Choroid plexus epithelial cell (primary cell): ENCODE measurements around the gene MRM3.
"Not testable (repeated sequence)": the region's sequence is repeated elsewhere in the genome, so short reads cannot be mapped to it uniquely, and the experiment has no call there.

Experiments used
- DNase-seq: peaks from one replicate; pipeline ENCODE4 v3.0.0-alpha.2; 2010; ENCODE audit warnings: low read depth
- H3K4me3 ChIP-seq: 2 replicates; pipeline ENCODE4 v1.5.1; 2011; ENCODE audit warnings: low read depth, mild to moderate bottlenecking, control low read depth, low read length, moderate library complexity
- TF ChIP-seq, protein P1 (sequence below): conservative IDR thresholded peaks from 2 replicates; pipeline ENCODE4 v1.5.1; 2011; ENCODE audit warnings: low read depth, mild to moderate bottlenecking, control low read depth, inconsistent platforms, low read length, moderate library complexity

MRM3 gene

DNA sequence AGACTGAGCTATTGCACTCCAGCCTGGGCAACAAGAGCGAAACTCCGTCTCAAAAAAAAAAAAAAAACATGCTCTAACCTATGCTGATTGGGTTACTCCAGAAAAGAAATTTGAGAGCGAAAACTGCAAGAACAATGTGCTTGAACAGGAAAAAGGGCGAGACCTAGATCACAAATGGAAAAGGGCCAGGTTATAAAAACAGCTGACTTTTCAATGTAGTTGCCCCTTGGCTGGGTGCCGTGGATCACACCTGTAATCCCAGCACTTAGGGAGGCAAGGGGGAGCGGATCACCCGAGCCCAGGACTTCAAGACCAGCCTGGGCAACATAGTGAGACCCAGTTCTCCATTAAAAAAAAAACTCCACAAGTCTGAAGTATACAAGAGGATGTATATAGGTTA, 48.8 kb downstream of the MRM3 start:
- TF ChIP-seq, protein P1, sequence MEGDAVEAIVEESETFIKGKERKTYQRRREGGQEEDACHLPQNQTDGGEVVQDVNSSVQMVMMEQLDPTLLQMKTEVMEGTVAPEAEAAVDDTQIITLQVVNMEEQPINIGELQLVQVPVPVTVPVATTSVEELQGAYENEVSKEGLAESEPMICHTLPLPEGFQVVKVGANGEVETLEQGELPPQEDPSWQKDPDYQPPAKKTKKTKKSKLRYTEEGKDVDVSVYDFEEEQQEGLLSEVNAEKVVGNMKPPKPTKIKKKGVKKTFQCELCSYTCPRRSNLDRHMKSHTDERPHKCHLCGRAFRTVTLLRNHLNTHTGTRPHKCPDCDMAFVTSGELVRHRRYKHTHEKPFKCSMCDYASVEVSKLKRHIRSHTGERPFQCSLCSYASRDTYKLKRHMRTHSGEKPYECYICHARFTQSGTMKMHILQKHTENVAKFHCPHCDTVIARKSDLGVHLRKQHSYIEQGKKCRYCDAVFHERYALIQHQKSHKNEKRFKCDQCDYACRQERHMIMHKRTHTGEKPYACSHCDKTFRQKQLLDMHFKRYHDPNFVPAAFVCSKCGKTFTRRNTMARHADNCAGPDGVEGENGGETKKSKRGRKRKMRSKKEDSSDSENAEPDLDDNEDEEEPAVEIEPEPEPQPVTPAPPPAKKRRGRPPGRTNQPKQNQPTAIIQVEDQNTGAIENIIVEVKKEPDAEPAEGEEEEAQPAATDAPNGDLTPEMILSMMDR, result no peak
- no peak for DNase-seq
- H3K4me3 ChIP-seq, result no peak overlapping the region

DNA sequence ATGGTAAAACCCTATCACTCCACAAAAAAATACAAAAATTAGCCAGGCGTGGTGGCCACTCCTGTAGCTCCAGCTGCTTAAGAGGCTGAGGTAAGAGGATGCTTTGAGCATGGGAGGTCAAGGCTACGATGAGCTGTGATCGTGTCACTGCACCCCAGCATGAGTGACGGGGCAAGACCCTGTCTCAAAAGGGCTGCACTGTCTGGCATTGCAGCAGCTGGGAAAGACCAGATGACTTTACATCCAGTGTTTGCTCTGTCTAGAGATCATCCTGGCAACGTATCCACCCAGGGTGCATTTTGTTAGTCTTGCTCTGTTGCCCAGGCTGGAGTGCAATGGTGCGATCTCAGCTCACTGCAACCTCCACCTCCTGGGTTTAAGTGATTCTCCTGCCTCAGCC, 52.0 kb downstream of the MRM3 start:
- TF ChIP-seq, protein P1, result no peak
- no peak overlapping the region for H3K4me3 ChIP-seq
- no peak for DNase-seq

DNA sequence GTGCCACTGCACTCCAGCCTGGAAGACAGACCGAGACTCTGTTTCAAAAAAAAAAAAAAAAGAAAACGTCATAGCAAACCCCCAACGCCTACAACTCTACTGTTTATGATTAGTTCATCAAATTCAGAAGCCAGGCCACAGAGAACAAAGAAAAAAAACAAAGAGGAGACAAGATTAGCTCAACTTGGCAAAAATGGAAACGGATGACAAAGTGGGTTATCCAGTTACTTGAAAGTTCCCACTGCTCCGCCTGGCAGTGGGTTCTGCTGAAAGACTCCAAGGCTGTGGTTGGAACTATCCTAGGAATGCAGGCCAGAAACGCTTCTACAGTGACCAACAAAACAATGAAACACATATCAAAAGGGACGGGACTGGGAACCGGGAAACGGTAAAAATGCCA, 53.1 kb downstream of the MRM3 start:
- TF ChIP-seq, protein P1, result no peak
- no peak overlapping the region for H3K4me3 ChIP-seq
- peak; percentile 91 for DNase-seq

DNA sequence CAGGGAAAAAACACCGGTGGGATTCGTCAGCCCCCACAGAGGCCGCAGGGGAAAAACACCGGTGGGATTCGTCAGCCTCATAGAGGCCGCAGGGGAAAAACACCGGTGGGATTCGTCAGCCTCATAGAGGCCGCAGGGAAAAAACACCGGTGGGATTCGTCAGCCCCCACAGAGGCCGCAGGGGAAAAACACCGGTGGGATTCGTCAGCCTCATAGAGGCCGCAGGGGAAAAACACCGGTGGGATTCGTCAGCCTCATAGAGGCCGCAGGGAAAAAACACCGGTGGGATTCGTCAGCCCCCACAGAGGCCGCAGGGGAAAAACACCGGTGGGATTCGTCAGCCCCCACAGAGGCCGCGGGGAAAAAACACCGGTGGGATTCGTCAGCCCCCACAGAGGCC, 53.6 kb downstream of the MRM3 start:
- H3K4me3 ChIP-seq, DNase-seq: not testable (repeated sequence)

DNA sequence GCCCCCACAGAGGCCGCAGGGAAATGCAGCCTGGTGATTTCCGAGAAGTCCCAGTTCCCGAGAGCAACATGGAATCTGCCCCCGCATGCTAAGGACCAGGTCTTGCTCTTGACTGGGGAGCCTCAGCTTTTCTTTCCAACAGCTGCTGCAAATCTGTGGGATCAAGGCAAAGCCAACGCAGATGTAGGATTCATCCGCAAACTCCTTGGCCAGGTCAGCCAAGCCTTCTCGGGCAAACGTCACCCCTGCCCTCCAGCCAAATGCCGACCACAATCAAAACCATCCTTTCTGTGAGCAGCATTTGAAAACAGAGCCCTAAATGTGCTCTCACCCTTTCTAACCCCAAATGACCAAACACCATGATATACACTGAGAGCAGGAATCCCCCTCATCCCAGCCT, 54.0 kb downstream of the MRM3 start:
- H3K4me3 ChIP-seq, result no peak overlapping the region
- TF ChIP-seq, protein P1, result no peak
- peak; percentile 23 for DNase-seq

DNA sequence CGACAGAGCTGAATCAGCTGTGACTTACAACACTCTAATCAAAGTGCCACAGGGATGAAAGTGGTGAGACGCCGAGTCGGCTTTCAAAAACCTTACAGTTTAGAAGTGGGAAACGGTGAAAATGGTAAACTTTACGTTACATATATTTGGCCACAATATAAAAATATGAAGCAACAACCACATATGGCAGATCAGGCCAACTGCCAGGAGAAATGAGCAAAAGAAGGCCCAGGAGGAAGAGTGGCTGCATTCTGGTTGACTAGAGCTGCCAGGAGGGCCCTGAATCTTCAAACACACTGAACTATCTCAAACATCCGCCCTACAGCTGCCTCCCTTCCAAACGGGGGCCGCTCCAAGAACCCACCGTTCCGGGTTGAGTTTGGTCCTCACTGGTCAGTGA, 56.3 kb downstream of the MRM3 start:
- TF ChIP-seq, protein P1, result no peak
- DNase-seq, result no peak
- H3K4me3 ChIP-seq, result no peak overlapping the region

DNA sequence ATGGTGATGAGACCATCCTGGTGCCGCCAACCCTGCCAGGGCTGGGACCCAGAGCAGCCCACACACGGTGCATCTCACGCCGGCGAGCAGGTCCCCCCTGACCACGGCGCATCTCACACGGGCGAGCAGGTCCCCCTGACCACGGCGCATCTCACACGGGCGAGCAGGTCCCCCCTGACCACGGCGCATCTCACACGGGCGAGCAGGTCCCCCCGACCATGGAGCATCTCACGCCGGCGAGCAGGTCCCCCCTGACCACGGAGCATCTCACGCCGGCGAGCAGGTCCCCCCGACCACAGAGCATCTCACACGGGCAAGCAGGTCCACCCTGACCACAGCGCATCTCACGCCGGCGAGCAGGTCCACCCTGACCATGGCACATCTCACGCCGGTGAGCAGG, 59.2 kb downstream of the MRM3 start:
- no peak for DNase-seq
- TF ChIP-seq, protein P1, result no peak
- H3K4me3 ChIP-seq, result no peak overlapping the region
